Fibroblast of peridontal ligament (primary cell): ENCODE data around the gene VAPA.
"Not testable (repeated sequence)": the region's sequence is repeated elsewhere in the genome, so short reads cannot be mapped to it uniquely, and the experiment has no call there.

Experiments used
- DNase-seq: peaks from one replicate; pipeline ENCODE4 v3.0.0-alpha.2; 2010; ENCODE audit errors: extremely low read depth

Gene VAPA

DNA sequence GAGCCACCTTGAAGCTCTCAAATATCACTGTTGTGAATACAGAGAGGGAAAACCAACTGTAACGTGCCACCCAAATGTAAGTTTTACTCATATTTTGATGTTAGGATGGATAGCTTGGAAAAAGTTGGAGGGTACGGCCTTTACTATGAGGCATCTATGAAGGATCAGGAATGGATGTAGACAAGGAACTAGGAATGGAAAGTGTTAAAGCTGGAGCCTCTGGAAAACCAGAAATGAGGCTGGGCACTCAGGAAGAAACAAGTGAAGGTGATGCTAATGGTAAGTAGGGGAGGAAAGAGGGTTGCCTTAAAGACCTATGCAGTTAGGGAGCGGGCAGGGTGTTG, 27.8 kb upstream of the VAPA start:
- DNase-seq, result no peak

DNA sequence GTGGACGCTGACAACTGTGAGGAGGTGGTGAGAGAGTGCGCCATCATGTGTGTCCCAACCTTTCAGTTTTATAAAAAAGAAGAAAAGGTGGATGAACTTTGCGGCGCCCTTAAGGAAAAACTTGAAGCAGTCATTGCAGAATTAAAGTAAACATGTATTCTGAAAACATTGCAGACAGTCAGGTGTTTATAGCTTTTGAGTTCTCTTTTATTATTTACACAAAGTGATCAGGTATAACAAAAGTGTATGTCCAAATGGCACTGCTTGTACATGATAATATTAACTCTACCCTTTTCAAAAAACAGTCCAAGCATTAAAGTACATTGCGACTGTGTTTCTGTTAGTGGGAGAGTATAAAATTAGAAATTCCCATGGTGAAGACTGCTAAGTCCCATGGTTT, 25.8 kb upstream of the VAPA start:
- DNase-seq, result no peak

DNA sequence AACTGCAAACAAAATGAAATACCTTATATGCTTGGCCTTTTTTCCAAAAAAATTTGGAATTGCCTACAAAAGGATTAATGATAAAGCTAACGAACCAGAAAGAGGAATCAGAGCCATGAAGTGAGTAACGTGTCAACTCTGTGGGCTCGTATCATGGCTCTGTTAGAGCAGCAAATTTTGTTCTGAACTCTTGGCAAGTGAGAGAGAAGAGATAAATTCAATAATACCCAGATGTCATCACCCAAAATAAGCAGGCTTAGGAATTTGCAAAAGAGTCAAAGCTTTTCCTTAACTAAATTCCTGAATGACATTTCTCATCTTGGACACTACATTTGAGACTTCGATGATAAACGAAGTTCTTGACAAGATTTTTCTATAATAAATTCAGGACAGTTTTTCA, 23.6 kb upstream of the VAPA start:
- no peak for DNase-seq

DNA sequence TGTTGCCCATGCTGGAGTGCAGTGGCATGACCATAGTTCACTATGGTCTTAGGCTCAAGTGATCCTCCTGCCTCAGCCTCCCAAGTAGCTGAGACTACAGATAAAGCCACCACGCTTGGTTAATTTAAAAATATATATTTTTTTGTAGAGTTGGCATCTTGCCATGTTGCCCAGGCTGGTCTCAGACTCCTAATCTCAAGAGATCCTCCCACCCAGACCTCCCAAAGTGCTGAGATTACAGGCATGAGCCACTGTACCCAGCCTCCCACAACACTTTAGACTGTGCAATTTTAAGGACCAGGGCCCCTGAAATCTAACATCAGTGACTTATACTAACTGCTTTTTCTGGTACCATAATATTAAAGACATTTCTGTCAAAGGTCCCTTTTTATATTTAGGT, 22.9 kb upstream of the VAPA start:
- DNase-seq, result no peak

DNA sequence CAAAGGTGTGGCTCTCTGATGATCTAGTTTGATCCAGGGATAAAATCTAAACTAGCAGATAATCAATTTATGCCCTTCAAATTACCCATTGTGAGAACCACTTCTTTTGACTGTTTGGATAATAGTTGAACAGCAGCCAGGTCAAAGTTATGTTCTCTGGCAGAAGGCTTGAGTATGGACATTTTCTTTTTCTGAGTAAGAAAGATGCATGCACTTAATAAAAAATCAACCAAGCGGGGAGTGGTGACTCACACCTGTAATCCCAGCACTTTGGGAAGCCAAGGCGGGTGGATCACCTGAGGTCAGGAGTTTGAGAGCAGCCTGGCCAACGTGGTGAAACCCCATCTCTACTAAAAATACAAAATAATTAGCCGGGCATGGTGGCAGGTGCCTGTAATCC, 22.3 kb upstream of the VAPA start:
- DNase-seq, result peak; percentile 26

- no peak for DNase-seq
Measured at GRCh38 chr18:9894454-9895068, 19.3 kb upstream of the VAPA start.

- DNase-seq, result no peak
Measured at GRCh38 chr18:9897129-9897528, 16.7 kb upstream of the VAPA start.

- not testable (repeated sequence) for DNase-seq
Measured at GRCh38 chr18:9897787-9898291, 16.0 kb upstream of the VAPA start.

- no peak for DNase-seq
Measured at GRCh38 chr18:9898792-9899549, 14.8 kb upstream of the VAPA start.

- not testable (repeated sequence) for DNase-seq
Measured at GRCh38 chr18:9899550-9899930, 14.3 kb upstream of the VAPA start.

DNA sequence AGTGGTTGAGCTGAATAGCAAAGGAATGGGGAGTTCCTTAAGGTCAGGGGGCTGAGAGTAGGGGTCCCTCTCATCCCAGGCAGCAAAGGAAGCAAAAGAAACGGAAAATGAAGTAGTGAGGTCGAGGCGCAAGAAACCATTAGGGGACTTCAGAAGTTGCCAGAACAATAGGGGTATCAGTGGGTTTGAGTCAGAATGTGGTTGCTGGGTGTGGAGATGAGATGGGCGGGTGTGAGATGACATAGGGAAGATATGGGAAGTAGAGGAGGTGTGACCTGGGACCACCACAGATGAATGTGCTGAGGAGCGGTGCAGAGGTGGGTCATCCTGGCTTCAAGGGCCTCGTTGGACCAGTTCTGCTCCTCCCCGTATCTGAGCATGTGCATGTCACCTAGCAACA, 13.1 kb upstream of the VAPA start:
- DNase-seq, result no peak

- peak; percentile 55 for DNase-seq
Measured at GRCh38 chr18:9901377-9901776, 12.4 kb upstream of the VAPA start.

GRCh38 chr18:9902264-9902663, 11.6 kb upstream of the VAPA start:
- not testable (repeated sequence) for DNase-seq

GRCh38 chr18:9902832-9903231, 11.0 kb upstream of the VAPA start:
- DNase-seq, result no peak

DNA sequence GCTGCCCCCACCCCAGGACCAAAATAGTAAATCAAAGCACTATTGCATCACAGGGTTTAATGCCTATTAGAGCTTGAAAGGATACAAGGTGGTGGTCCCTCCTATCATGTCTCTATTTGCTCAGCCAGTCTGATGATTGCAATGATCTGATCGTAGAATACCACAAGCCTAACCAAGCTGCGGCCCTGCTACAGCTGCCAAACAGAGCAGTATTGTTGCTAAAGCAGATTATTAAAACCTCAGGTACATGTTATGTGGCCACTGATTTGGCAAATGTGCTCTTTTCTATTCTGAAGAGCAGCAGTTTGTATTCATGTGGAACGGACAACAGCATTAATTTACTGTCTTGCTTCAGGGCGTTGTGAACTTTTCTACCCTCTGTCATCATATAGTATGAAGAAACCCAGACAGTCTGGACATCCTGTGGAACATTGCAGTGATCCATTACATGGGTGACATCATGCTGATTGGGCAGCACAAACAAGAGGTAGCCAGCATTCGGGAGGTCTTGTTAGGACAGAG, 8.4 kb upstream of the VAPA start:
- DNase-seq, result peak; percentile 37

- DNase-seq, result no peak
Measured at GRCh38 chr18:9906481-9906880, 7.3 kb upstream of the VAPA start.

DNA sequence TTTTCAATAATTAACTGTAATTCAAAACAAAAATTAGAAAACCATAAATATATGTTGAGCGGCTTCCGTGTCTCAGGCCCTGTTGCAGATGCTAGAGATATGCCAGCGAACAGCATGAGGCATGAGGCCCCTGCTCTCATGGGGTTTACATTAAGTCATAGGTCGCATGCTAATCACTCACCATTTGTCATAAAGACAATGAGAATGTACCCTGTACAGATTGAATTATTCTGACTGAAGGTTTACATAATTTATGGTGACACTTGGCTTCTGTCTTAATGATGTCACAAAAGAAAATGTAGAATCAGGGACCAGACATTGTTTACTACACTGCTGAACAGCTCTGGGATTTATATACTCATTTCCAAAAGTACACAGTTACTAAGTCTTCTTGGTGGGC, 5.9 kb upstream of the VAPA start:
- no peak for DNase-seq

DNA sequence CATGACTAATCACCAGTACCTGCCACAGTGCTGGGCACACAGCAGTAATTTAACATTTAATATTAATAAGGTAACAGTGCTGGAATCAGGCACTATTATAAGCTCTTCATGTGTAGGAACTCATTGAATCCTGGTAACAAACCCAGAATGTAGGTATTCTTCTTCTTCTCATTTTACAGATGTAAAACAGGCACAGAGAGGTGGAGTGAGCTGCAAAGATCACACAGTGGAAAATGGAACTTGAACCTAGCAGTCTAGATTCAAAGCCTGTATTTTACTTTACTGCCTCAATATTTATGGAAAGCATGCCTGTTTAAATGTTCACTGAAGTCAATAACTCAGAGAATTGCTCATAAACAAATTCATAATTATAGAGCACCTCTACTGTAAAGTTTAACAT, 3.7 kb upstream of the VAPA start:
- DNase-seq, result no peak

DNA sequence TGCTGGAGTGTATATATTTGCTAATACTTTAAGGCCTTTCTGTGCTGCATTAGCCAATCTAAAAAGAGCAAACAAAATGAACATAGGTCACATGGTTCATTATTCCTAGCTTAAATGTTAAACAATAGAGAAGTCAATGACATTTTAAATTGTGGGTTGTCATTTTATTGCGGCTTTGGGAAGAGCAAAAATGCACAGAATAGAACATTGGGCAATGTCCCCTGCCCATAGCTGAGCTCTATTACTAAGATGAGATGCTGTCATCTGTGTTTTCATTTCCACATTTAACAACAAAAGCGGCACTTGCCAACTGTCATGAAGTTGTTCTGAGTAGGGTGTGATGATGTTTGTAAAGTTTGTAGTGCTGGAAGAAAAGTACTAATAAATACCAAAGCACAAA, 3.2 kb upstream of the VAPA start:
- DNase-seq, result no peak

- no peak for DNase-seq
Measured at GRCh38 chr18:9911226-9911625, 2.6 kb upstream of the VAPA start.

- DNase-seq, result not testable (repeated sequence)
Measured at GRCh38 chr18:9912285-9912684, 1.5 kb upstream of the VAPA start.

DNA sequence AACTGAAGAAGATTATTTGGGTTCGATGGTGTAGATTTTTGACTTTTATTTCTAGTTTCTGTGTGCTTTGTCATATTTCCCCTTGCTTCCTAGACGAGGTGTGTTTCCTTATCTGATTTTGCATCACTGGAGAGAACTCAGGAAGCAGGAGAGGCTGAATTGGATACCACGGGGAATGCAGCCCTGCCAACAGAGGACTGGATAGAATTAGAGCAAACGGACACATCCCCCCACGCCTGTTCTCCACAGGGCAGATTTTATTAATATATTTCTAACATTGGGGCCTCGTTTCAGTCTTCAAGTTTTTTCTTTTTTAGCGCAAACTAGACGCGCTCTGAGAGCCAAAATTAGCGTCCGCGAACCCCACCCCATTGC, 678 bp upstream of the VAPA start:
- no peak for DNase-seq

- DNase-seq, result no peak
Measured at GRCh38 chr18:9914334-9914583, 443 bp downstream of the VAPA start.
